ENCODE results near the gene P4HA2.

Gene P4HA2

DNA sequence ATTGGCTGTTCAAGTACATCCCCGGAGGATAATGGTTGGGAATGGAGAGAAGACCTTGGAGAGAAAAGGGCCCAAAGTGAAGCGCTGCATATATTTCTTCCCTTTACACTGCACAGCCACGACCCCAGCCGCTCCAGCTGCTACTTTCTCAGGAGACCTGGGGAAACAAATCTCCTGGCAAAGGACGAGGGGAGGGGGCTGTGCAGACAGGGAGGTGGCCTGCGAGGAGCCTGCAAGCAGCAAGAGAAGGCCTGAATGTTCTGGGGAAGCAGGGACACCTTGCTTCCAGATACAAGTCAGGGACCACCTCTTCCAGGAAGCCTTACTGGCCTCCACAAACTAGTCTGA is 29.1 kb upstream of the P4HA2 start:
- TF ChIP-seq, protein P1, sequence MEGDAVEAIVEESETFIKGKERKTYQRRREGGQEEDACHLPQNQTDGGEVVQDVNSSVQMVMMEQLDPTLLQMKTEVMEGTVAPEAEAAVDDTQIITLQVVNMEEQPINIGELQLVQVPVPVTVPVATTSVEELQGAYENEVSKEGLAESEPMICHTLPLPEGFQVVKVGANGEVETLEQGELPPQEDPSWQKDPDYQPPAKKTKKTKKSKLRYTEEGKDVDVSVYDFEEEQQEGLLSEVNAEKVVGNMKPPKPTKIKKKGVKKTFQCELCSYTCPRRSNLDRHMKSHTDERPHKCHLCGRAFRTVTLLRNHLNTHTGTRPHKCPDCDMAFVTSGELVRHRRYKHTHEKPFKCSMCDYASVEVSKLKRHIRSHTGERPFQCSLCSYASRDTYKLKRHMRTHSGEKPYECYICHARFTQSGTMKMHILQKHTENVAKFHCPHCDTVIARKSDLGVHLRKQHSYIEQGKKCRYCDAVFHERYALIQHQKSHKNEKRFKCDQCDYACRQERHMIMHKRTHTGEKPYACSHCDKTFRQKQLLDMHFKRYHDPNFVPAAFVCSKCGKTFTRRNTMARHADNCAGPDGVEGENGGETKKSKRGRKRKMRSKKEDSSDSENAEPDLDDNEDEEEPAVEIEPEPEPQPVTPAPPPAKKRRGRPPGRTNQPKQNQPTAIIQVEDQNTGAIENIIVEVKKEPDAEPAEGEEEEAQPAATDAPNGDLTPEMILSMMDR (IDR thresholded peaks at IDR 0.05; ENCODE audit: borderline replicate concordance, control extremely low read depth, extremely low read depth, insufficient read depth, missing control alignments), result no peak
- in situ Hi-C loops (cut with MboI; ENCODE audit: low sequenced_read_pairs, unreplicated experiment), result no loop called here
- peak; percentile 8 for DNase-seq (ENCODE audit: low spot score)

DNA sequence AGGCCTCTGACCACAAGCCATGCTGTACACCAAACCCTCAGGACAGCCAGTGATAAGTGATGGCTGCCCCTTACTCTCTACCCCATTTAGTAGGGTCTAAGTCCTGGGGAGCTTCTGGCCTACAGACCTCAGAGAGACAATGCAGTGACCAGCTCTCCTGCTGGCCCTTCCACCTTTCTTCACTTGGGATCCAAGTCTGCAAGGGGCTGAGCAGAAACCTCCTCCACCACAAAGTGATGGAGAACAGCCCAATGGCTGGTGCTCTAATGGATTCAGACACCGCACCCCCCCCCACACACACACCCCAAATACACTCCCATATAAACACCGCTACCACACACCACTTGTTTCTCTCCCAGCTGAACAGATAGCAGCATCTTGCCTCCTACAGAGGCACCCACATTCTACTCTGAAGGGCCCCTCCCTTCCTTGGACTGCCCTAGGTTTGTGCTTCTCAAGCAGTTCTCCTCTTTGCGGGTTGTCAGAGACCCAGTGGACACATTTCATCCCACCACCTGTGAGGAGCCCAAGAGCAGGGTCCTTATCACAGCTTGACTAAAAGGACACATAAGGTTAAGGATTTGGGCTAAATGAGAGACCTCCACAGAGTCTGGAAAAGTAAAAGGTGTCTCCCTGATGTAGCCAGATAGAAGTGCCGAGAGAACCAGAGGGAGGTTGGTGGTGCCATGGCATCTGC is 28.6 kb upstream of the P4HA2 start:
- TF ChIP-seq, protein P1 (IDR thresholded peaks at IDR 0.05; ENCODE audit: borderline replicate concordance, control extremely low read depth, extremely low read depth, insufficient read depth, missing control alignments), result no peak
- no peak for DNase-seq (ENCODE audit: low spot score)
- in situ Hi-C loops (cut with MboI; ENCODE audit: low sequenced_read_pairs, unreplicated experiment), result no loop called here

DNA sequence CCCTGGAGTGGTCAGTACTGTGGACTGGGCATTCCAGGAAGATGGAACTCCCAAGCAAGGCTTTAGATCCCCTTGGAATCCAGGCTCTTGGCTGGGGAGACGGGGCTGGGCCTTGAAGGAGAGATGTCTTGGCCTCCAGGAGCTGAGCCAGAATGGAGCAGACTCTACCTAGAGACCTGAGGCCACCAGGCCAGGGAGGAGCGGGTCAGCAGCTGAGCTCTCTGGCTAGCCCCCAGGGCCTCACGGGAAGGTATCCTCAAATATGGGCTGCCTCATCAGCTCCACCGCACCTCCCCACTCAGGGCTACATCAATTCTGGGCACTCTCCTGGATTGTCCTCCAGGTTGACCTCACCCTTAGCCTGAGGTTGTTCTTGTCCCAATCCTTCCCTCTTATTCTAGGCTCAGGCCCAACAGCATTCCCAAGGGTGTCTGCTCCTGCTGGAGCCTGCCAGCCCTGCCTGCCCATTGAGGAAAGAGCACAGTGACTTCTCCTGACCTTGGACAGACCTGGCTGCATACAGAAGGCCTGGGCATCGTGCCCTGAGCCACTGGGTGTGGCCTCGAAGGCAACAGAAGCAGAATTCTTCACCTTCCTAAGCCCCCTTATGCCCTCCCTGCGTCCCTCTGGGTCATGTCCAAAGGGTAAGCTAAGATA is 26.8 kb upstream of the P4HA2 start:
- no peak for DNase-seq (ENCODE audit: low spot score)
- in situ Hi-C loops (cut with MboI; ENCODE audit: low sequenced_read_pairs, unreplicated experiment), result no loop called here
- TF ChIP-seq, protein P1 (IDR thresholded peaks at IDR 0.05; ENCODE audit: borderline replicate concordance, control extremely low read depth, extremely low read depth, insufficient read depth, missing control alignments), result no peak

DNA sequence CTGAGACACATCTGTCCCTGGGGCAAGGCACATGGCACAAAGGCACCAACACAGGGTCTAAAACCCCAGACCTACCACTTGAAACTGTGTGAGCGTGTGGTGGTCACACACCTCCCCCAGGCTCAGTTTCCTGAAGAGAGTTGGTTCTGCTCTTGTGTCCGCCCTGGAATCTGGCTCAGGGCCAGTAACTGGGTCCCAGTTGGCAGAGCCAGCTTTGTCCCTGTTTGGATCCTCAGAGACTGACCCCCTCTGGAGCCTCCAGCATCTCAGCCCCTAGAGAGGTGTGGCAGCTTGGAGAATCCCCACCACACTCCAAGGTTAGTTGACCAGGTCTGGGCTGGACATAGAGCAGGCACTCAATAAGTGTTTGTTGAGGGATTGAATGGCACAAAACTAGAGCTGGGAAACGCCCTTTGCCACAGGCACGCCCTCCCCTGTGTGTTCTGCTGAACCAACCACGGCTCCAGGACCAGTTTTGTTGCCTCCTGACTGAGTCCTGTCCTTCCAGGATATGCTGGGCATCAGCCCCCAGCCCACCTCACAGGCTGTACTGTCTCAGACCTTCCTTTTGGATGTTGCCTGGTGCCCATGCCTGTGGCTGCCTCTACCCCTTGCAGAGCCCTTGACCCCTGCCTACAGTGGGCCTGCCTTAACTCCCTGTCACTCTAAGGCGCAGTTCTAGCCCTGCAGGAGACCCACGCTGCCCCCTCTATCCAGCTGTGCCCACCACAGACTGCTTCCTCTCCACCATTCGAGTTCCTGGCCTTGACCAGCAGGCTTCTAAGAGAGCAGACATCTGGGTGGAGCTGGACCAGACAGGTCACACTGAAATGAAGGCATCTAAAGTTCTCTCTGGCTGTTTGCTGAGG is 26.0 kb upstream of the P4HA2 start:
- in situ Hi-C loops (cut with MboI; ENCODE audit: low sequenced_read_pairs, unreplicated experiment), result no loop called here
- TF ChIP-seq, protein P1 (IDR thresholded peaks at IDR 0.05; ENCODE audit: borderline replicate concordance, control extremely low read depth, extremely low read depth, insufficient read depth, missing control alignments), result no peak
- peak; percentile 16 for DNase-seq (ENCODE audit: low spot score)

DNA sequence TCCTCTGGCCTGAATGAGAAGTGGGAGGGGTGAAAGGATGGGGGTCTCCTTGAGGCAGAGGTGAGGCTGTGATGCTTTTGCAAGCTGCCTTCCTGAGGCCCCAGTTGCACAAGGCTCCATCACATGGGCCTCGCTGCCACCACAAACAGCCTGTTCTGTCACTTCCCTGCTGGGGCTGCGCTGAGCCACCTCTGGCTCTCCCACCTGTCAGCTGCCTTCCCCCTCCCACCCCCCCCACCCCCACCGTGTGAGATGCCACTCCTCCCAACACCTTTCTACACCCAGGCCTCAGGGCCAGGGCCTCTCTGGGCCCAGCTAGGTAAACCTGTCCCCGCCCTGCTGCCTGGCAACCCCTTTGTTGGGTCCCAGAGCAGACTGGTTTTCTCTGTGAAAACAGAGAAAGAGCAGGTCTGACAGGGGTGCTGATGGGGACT is 25.4 kb upstream of the P4HA2 start:
- in situ Hi-C loops (cut with MboI; ENCODE audit: low sequenced_read_pairs, unreplicated experiment), result no loop called here
- TF ChIP-seq, protein P1 (IDR thresholded peaks at IDR 0.05; ENCODE audit: borderline replicate concordance, control extremely low read depth, extremely low read depth, insufficient read depth, missing control alignments), result no peak
- peak; percentile 17 for DNase-seq (ENCODE audit: low spot score)

DNA sequence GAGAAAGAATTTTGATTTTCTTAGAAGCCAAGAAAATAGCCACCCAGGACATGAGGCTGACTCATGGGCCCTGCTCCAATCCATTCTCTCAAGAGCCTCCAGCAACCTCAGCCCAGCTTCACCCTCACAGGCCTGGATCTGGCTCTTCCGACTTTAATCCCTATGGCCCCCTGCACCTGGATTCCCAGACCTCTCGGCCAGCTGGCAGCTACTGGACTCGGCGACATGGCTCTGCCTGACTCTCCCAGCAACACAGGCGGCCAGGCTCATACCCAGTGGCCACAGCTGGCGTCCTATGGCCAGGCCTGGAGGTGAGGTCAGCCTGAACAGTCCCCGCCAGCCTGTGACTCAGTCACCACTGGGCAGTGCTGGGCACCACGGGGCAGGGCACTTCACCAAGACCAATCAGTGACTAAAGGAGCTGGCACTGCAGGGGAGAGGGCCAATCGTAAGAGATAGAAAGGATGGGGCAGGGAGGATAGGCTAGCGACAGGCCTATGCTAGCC is 23.6 kb upstream of the P4HA2 start:
- TF ChIP-seq, protein P1 (IDR thresholded peaks at IDR 0.05; ENCODE audit: borderline replicate concordance, control extremely low read depth, extremely low read depth, insufficient read depth, missing control alignments), result no peak
- in situ Hi-C loops (cut with MboI; ENCODE audit: low sequenced_read_pairs, unreplicated experiment), result no loop called here

More for the DNA sequence above, 23.6 kb upstream of the P4HA2 start:
- DNase-seq (ENCODE audit: low spot score), result no peak
